ENCODE data around the gene TBXAS1. TPM values are rescaled to one million over a fixed set of nuclear protein-coding genes. Genes with fewer than 3 reads are reported as not detected.

Gene TBXAS1
- total and polyA plus RNA-seq, 2 of the 8 experiments (the other 6 are each of a cell fraction or from before 2014, with no cell fraction given): 0.86 to 2.1 TPM

GRCh38 chr7:140057143-140057535 lies 228.1 kb downstream of the TBXAS1 start (continued):
- TF ChIP-seq, protein P1, sequence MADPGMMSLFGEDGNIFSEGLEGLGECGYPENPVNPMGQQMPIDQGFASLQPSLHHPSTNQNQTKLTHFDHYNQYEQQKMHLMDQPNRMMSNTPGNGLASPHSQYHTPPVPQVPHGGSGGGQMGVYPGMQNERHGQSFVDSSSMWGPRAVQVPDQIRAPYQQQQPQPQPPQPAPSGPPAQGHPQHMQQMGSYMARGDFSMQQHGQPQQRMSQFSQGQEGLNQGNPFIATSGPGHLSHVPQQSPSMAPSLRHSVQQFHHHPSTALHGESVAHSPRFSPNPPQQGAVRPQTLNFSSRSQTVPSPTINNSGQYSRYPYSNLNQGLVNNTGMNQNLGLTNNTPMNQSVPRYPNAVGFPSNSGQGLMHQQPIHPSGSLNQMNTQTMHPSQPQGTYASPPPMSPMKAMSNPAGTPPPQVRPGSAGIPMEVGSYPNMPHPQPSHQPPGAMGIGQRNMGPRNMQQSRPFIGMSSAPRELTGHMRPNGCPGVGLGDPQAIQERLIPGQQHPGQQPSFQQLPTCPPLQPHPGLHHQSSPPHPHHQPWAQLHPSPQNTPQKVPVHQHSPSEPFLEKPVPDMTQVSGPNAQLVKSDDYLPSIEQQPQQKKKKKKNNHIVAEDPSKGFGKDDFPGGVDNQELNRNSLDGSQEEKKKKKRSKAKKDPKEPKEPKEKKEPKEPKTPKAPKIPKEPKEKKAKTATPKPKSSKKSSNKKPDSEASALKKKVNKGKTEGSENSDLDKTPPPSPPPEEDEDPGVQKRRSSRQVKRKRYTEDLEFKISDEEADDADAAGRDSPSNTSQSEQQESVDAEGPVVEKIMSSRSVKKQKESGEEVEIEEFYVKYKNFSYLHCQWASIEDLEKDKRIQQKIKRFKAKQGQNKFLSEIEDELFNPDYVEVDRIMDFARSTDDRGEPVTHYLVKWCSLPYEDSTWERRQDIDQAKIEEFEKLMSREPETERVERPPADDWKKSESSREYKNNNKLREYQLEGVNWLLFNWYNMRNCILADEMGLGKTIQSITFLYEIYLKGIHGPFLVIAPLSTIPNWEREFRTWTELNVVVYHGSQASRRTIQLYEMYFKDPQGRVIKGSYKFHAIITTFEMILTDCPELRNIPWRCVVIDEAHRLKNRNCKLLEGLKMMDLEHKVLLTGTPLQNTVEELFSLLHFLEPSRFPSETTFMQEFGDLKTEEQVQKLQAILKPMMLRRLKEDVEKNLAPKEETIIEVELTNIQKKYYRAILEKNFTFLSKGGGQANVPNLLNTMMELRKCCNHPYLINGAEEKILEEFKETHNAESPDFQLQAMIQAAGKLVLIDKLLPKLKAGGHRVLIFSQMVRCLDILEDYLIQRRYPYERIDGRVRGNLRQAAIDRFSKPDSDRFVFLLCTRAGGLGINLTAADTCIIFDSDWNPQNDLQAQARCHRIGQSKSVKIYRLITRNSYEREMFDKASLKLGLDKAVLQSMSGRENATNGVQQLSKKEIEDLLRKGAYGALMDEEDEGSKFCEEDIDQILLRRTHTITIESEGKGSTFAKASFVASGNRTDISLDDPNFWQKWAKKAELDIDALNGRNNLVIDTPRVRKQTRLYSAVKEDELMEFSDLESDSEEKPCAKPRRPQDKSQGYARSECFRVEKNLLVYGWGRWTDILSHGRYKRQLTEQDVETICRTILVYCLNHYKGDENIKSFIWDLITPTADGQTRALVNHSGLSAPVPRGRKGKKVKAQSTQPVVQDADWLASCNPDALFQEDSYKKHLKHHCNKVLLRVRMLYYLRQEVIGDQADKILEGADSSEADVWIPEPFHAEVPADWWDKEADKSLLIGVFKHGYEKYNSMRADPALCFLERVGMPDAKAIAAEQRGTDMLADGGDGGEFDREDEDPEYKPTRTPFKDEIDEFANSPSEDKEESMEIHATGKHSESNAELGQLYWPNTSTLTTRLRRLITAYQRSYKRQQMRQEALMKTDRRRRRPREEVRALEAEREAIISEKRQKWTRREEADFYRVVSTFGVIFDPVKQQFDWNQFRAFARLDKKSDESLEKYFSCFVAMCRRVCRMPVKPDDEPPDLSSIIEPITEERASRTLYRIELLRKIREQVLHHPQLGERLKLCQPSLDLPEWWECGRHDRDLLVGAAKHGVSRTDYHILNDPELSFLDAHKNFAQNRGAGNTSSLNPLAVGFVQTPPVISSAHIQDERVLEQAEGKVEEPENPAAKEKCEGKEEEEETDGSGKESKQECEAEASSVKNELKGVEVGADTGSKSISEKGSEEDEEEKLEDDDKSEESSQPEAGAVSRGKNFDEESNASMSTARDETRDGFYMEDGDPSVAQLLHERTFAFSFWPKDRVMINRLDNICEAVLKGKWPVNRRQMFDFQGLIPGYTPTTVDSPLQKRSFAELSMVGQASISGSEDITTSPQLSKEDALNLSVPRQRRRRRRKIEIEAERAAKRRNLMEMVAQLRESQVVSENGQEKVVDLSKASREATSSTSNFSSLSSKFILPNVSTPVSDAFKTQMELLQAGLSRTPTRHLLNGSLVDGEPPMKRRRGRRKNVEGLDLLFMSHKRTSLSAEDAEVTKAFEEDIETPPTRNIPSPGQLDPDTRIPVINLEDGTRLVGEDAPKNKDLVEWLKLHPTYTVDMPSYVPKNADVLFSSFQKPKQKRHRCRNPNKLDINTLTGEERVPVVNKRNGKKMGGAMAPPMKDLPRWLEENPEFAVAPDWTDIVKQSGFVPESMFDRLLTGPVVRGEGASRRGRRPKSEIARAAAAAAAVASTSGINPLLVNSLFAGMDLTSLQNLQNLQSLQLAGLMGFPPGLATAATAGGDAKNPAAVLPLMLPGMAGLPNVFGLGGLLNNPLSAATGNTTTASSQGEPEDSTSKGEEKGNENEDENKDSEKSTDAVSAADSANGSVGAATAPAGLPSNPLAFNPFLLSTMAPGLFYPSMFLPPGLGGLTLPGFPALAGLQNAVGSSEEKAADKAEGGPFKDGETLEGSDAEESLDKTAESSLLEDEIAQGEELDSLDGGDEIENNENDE (IDR thresholded peaks at IDR 0.05; ENCODE audit: insufficient replicate concordance, low read length): no peak
- TF ChIP-seq MAFK (IDR thresholded peaks at IDR 0.05; ENCODE audit: low read depth, low read length): no peak
- no peak for TF ChIP-seq ATF2 (IDR thresholded peaks at IDR 0.05; ENCODE audit: low read length)
- no peak for TF ChIP-seq SAP30 (IDR thresholded peaks at IDR 0.05; ENCODE audit: insufficient read depth, insufficient replicate concordance, low read length)
- TF ChIP-seq RBBP5 (IDR thresholded peaks at IDR 0.05; ENCODE audit: borderline replicate concordance, low read depth, low read length): no peak
- TF ChIP-seq BCL11A (IDR thresholded peaks at IDR 0.05; ENCODE audit: low read depth in 2 of 2, low read length in 2 of 2): no peak
- TF ChIP-seq YY1 (IDR thresholded peaks at IDR 0.05; ENCODE audit: low read depth, low read length): no peak
- no peak for TF ChIP-seq CREB1 (IDR thresholded peaks at IDR 0.05)
- no peak for TF ChIP-seq POLR2AphosphoS5 (IDR thresholded peaks at IDR 0.05; ENCODE audit: low read depth, low read length)
- no peak for TF ChIP-seq HDAC6 (IDR thresholded peaks at IDR 0.05; ENCODE audit: low read depth, low read length)
- TF ChIP-seq NRF1 (IDR thresholded peaks at IDR 0.05; ENCODE audit: low read depth, low read length): no peak

Data from H1 (cell line).